ENCODE measurements around the gene KRT15.

Gene KRT15

DNA sequence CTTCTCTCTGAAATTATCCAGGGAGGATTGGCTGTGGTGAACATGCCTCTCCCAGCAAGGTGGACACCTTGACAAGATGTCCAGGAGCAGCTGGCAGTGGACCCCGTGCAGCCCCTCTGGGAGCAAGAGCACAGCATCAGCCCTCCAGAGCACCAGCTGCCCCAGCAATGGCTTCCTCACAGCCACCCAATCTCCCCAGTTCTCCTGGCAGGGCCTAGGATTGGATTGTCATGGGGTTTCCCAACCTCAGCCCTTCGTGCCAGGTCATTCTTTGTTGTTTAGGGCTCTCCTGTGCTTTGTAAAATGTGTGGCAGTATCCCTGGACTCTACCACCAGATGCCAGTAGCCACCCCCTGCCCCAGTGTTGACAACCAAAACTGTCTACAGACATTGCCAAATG is 27.2 kb downstream of the KRT15 start:
- Histone ChIP-seq H3K79me2 (ENCODE audit: insufficient read depth, low read length) (no peaks in the 10 kb centered on the region), H3F3A (ENCODE audit: insufficient read depth, low read length) (no peaks in the 10 kb centered on the region), H3K9ac (ENCODE audit: low read length) (no peak overlapping the region), H3K4me3 (ENCODE audit: low read depth, low read length, poor library complexity, severe bottlenecking) (no peak overlapping the region), H2AFZ (ENCODE audit: low read length) (no peak overlapping the region), H3K27me3 (ENCODE audit: insufficient read depth, low read length) (peaks cover 9% of the 10 kb centered on the region; the same call in 1 of the 2 replicates), H3K9me3 (ENCODE audit: low read length) (no peaks in the 10 kb centered on the region), H3K9me2 (ENCODE audit: low read depth, low read length) (no peaks in the 10 kb centered on the region), H3K36me3 (ENCODE audit: insufficient read depth, low read length) (no peaks in the 10 kb centered on the region), H3K4me2 (ENCODE audit: low read length) (no peak overlapping the region), H3K27ac (ENCODE audit: low read depth, low read length, poor library complexity, severe bottlenecking) (no peak overlapping the region), H4K20me1 (ENCODE audit: insufficient read depth, low read length) (no peaks in the 10 kb centered on the region), H3K4me1 (ENCODE audit: insufficient read depth, low read length, severe bottlenecking) (no peaks in the 10 kb centered on the region)
- TF ChIP-seq EZH2 (IDR thresholded peaks at IDR 0.05; ENCODE audit: borderline replicate concordance, low read length): no peak
- TF ChIP-seq, protein P1, sequence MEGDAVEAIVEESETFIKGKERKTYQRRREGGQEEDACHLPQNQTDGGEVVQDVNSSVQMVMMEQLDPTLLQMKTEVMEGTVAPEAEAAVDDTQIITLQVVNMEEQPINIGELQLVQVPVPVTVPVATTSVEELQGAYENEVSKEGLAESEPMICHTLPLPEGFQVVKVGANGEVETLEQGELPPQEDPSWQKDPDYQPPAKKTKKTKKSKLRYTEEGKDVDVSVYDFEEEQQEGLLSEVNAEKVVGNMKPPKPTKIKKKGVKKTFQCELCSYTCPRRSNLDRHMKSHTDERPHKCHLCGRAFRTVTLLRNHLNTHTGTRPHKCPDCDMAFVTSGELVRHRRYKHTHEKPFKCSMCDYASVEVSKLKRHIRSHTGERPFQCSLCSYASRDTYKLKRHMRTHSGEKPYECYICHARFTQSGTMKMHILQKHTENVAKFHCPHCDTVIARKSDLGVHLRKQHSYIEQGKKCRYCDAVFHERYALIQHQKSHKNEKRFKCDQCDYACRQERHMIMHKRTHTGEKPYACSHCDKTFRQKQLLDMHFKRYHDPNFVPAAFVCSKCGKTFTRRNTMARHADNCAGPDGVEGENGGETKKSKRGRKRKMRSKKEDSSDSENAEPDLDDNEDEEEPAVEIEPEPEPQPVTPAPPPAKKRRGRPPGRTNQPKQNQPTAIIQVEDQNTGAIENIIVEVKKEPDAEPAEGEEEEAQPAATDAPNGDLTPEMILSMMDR (IDR thresholded peaks at IDR 0.05; ENCODE audit: low read length): no peak

DNA sequence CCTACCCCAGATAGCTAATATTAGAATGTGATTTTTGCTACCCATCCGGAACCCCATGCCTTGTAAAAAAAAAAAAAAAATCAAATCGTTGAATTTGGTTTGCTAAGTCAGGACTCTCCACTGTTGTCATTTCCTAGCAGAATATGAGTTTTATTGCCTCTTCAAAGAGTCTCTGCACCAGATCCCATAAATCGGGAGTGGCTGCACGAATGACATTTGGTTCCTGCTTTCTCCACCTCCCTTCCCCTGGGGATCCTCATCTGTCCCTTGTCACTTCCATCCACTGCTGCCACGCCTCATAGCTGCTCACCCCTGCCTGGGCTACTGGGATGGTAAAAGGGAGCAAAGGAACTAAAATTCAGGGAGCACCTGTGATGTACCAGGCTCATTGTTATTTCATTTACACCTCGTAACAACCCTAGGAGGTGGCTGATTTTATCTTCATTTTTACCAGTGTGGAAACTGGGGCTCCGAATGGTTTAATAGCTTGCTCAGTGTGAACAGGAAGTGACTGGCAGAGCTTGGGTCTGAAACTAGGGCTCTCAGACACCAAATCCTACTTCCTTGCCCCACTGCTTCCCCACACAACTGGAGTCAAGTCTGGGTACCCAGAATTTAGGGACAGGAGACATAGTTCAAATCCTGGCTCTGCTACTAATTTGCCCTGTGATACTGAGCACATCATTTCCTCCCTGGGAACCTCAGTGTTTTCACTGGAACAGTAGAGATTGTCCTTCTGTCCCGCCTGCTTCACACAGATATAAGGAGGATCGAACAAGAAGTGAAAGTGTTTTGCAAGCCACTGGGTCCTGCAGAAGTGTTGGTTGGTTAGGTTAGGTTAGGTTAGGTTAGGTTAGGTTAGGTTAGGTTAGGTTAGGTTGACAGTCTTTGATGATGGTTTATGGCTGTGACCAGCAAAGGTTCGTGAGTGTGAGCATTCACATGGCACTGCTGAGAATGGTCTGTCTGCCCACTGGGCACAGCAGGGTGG is 28.4 kb downstream of the KRT15 start:
- H3K9me2 ChIP-seq (ENCODE audit: low read depth, low read length): no peaks in the 10 kb centered on the region
- peaks cover 9% of the 10 kb centered on the region; the same call in 1 of the 2 replicates for H3K27me3 ChIP-seq (ENCODE audit: insufficient read depth, low read length)
- no peaks in the 10 kb centered on the region for H3K4me1 ChIP-seq (ENCODE audit: insufficient read depth, low read length, severe bottlenecking)
- H4K20me1 ChIP-seq (ENCODE audit: insufficient read depth, low read length): no peaks in the 10 kb centered on the region
- H3K4me3 ChIP-seq (ENCODE audit: low read depth, low read length, poor library complexity, severe bottlenecking): no peak overlapping the region
- no peaks in the 10 kb centered on the region for H3K79me2 ChIP-seq (ENCODE audit: insufficient read depth, low read length)
- no peaks in the 10 kb centered on the region for H3K36me3 ChIP-seq (ENCODE audit: insufficient read depth, low read length)
- no peak overlapping the region for H3K4me2 ChIP-seq (ENCODE audit: low read length)
- no peak overlapping the region for H2AFZ ChIP-seq (ENCODE audit: low read length)
- H3K9me3 ChIP-seq (ENCODE audit: low read length): no peaks in the 10 kb centered on the region
- no peaks in the 10 kb centered on the region for H3F3A ChIP-seq (ENCODE audit: insufficient read depth, low read length)
- H3K9ac ChIP-seq (ENCODE audit: low read length): no peak overlapping the region
- no peak overlapping the region for H3K27ac ChIP-seq (ENCODE audit: low read depth, low read length, poor library complexity, severe bottlenecking)
- no peak for TF ChIP-seq EZH2 (IDR thresholded peaks at IDR 0.05; ENCODE audit: borderline replicate concordance, low read length)
- TF ChIP-seq, protein P1 (IDR thresholded peaks at IDR 0.05; ENCODE audit: low read length): no peak

DNA sequence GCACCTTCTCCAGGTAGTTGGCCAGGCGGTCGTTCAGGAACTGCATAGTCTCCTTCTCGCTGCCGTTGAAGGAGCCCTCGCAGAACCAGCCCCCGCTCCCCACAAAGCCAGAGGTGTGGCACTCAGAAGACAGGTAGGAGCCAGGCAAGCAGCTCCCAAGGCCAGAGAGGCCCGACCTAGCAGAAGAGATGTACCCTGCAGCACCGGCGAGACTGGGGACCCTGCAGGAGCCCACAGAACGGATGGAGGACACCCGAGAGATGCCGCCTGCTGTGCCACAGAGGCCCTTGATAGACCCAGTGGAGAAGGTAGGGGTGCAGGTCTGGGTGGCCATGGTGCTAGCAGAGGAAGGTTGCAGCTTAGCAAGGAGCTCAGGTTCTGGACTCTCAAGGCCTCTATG is 29.2 kb downstream of the KRT15 start, which contains the start of gene KRT36:
Gene KRT36 (minus strand): TSS at position 380 of the 400 bp plus-strand sequence. CDS start 46 bp downstream, at position 334.
- no peaks in the 10 kb centered on the region for H3K79me2 ChIP-seq (ENCODE audit: insufficient read depth, low read length)
- H3K36me3 ChIP-seq (ENCODE audit: insufficient read depth, low read length): no peaks in the 10 kb centered on the region
- H3K27ac ChIP-seq (ENCODE audit: low read depth, low read length, poor library complexity, severe bottlenecking): no peak within 1 kb of the TSS
- H3K9ac ChIP-seq (ENCODE audit: low read length): no peak within 1 kb of the TSS
- no peaks in the 10 kb centered on the region for H3K4me1 ChIP-seq (ENCODE audit: insufficient read depth, low read length, severe bottlenecking)
- no peaks in the 10 kb centered on the region for H3F3A ChIP-seq (ENCODE audit: insufficient read depth, low read length)
- TF ChIP-seq EZH2 (IDR thresholded peaks at IDR 0.05; ENCODE audit: borderline replicate concordance, low read length): no peak
- TF ChIP-seq, protein P1 (IDR thresholded peaks at IDR 0.05; ENCODE audit: low read length): no peak
- peaks cover 8% of the 10 kb centered on the region; the same call in 1 of the 2 replicates for H3K27me3 ChIP-seq (ENCODE audit: insufficient read depth, low read length)
- H3K9me3 ChIP-seq (ENCODE audit: low read length): no peaks in the 10 kb centered on the region
- H4K20me1 ChIP-seq (ENCODE audit: insufficient read depth, low read length): no peaks in the 10 kb centered on the region
- H3K4me2 ChIP-seq (ENCODE audit: low read length): no peak within 1 kb of the TSS
- H2AFZ ChIP-seq (ENCODE audit: low read length): no peak within 1 kb of the TSS
- no peak within 1 kb of the TSS for H3K4me3 ChIP-seq (ENCODE audit: low read depth, low read length, poor library complexity, severe bottlenecking)
- H3K9me2 ChIP-seq (ENCODE audit: low read depth, low read length): no peaks in the 10 kb centered on the region

Data from OCI-LY1 (cell line).